Nucleus accumbens (tissue), 56 donors: ENCODE results near the gene ERCC6L.

Experiments
- DNase-seq, 56 donors: peaks; one replicate each; lab custom pipeline; 2025; lab: John Stamatoyannopoulos, UW

Gene ERCC6L, protein sequence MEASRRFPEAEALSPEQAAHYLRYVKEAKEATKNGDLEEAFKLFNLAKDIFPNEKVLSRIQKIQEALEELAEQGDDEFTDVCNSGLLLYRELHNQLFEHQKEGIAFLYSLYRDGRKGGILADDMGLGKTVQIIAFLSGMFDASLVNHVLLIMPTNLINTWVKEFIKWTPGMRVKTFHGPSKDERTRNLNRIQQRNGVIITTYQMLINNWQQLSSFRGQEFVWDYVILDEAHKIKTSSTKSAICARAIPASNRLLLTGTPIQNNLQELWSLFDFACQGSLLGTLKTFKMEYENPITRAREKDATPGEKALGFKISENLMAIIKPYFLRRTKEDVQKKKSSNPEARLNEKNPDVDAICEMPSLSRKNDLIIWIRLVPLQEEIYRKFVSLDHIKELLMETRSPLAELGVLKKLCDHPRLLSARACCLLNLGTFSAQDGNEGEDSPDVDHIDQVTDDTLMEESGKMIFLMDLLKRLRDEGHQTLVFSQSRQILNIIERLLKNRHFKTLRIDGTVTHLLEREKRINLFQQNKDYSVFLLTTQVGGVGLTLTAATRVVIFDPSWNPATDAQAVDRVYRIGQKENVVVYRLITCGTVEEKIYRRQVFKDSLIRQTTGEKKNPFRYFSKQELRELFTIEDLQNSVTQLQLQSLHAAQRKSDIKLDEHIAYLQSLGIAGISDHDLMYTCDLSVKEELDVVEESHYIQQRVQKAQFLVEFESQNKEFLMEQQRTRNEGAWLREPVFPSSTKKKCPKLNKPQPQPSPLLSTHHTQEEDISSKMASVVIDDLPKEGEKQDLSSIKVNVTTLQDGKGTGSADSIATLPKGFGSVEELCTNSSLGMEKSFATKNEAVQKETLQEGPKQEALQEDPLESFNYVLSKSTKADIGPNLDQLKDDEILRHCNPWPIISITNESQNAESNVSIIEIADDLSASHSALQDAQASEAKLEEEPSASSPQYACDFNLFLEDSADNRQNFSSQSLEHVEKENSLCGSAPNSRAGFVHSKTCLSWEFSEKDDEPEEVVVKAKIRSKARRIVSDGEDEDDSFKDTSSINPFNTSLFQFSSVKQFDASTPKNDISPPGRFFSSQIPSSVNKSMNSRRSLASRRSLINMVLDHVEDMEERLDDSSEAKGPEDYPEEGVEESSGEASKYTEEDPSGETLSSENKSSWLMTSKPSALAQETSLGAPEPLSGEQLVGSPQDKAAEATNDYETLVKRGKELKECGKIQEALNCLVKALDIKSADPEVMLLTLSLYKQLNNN

DNA sequence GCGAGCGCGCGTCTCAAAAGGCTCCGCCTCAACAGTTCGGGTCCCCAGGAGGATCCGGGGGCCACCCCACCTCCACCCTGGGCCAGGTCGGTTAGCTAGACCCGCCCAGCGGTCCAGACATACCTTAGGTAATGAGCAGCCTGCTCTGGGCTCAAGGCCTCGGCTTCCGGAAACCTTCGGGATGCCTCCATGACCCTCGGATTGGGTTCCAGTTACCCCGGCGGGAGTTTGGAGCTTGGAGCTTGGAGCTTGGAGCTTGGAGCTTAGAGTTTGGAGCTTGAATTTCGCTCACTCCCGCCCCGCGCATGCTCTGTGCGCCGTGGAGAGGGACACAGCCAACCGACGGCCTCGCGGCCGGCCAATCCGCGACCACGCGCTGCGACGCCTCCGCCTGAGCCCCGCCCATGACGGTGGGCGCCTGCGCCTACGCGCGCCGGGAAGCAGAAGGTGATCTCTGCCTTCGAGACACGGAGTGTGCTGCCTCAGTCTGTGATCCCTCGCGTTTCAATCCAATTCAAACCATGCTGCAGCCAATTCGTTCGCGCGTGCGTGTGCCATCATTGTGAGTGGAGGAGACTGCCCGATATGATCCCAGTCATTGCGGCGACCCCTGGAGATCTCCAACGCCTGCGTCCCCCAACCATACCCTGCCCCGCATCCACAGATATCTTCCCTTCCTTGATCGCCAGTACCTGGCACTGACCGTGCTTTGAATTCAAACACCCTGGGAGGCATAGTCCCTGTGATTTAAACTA lies at the start of gene ERCC6L:
Gene ERCC6L, minus strand, starts transcription at position 307 of the 755 bp plus-strand sequence. Its CDS starts 116 bp downstream, at position 191.
- DNase-seq: peak; percentile 2 to 90 (median 69)

DNA sequence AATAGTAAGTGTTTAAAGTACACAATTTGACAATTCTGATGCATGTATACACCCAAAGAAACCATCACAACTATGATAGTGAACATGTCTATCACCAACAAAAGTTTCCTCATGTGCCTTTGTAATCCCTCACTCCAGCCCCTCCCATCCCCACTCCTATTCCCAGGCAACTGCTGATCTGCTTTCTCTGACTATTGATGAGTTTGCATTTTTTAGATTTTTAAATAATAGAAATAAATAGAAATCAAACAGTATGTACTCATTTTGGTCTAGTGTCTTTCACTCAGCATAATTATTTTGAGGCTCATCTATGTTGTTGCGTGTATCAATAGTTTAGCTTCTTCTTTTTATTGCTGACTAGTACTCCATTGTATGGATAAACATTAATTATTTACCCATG lies 43.5 kb upstream of the ERCC6L start:
- no peak for DNase-seq

DNA sequence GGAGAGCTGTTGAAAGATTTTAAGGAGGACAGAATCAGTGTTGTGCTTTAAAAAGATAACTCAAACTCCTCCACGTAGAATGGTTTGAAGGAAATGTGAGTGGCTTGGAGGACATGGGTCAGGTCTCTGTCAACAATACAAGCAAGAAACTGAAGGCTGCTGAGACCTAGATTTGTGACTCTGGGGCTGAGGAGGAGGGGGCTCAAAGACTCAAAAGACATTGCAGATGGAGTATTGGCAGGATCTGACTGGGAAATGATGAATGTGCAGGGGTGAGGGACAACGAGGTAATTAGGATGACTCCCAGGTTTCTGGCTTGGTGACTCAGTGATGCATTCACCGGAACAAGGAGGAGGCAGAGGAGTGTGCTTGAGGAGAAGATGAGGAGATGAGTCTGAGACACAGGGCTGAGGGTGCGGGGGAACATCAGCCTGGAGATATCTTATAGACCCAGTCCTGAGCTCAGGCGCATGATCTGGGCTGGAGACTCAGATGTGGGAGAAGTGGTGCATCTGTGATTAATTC lies 41.6 kb upstream of the ERCC6L start:
- peak in 25 of 56 donors; percentile 1 to 56 (median 18) for DNase-seq

DNA sequence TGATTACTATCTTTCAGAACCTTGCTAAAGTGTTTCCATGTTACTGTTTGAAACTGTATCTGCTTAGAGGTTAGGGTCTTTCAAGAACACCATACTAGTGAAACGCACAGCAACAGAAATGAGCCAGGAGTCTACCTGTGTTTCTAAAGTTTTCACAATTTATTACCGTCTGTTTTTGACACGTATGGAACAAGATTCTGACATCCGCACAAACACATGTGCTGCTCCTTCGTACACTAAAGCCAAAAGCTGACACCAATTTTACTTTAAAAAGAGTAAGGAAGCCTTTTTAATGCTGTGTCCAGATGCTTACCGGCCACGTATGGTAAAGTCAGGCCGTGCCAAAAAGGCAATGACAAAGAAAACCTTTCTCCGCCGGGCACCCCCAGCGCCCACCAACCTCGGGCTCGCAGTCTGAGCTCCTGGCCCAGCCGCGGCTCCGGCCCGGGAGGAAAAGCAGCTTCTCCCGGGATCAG lies 37.7 kb upstream of the ERCC6L start:
- no peak for DNase-seq

DNA sequence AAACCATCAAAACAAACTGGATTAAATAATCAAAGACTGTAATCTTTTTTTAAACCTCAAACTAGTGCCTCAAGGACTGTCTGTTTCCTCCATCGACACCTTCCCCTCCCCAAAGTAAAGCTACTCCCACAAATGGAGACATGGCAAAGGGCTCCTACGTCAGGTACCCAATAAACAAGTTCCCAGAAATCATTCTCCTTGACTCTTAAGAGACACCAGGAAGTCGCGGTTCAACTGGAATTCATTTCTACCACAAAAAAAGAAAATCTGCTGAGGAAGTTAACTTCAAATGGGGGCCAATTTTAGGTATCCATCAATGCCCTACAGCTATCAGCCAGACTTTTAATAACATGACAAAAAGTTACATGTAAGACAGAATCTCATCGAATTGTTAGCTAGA lies 35.7 kb upstream of the ERCC6L start:
- no peak for DNase-seq

DNA sequence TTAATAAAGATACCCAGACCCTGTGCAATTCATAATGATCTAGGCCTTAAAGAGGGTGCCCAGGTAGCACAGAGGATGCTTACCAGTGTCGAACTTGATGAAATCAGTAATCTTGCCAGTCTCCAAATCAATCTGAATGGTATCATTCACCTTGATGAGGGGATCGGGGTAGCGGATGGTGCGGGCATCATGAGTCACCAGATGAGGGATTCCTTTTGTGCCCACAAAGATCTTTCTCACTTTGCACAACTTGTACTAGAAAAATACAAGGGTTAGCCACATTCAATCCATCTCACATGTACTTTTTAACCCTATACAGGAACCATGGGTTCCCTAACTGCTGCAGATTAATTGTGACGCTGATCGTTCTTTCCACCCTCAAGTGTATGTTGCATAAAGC lies 34.9 kb upstream of the ERCC6L start:
- DNase-seq: no peak

DNA sequence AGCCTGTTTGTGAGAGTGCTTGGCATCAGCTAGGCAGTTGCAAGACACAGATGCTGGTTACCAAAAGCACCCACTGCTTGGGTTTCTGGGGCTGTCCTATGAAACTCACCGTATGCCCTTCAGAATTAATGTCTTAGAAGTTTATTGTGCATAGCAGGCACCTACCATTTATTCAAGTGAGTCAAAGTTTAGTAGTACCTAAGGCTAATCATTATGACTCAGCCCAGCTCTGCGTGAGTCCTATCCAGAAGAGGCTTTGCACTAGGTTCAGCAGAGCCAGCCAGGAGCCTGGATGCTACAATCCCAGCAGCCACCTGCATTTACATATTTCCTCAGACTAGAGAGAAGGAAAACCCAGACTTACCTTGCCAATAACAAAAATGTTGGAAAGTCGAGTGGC lies 34.0 kb upstream of the ERCC6L start:
- DNase-seq: peak in 1 of 56 donors; percentile 2

DNA sequence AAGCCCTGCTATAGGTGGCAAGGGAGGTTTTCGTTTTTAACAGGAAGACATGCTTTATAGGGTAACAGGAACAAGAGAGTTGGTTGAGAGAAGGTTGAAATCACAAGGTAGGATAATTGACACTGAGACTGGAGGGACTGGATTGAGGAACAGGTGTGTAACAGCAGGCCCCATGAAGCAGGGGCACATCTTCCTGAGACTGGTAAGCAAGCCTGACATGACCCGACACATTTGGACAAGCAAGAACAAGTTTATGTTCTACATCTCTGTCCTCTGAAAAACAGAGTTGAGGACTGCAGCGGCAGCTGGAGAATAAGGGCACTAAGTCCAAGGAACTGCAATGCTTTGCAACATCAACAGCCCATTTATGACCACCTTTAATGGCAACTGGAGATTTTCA lies 33.0 kb upstream of the ERCC6L start:
- no peak for DNase-seq

DNA sequence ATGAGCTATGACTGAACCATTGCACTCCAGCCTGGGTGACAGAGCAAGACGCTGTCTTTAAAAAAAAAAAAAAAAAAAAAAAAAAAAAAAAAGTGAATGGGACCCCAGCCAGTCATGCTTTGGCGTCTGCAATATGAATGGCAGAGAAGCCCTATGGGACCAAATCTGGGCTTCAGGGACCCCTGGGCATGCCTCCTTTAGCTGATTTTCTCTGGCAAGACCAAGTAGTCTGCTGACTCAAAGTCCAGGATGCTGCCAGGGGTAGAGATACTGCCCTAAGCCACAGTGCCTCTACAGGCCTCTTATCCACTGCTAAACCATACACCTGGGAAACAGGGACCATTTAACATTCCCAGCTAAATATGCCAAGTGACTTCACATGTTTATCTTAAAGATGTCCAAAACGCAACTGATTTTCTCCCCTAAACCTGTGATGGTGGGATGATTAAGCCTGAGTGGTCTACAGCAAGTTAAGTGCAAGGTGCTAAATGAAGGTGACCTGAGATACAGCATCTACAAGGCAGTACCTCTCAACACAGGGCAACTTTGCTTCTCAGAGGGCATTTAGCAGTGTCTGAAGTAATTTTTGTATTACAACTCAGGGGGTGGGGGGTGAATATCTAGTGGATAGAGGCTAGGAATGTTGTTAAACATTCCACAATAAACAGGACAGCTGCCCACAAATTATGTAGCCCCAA lies 32.4 kb upstream of the ERCC6L start:
- no peak for DNase-seq

DNA sequence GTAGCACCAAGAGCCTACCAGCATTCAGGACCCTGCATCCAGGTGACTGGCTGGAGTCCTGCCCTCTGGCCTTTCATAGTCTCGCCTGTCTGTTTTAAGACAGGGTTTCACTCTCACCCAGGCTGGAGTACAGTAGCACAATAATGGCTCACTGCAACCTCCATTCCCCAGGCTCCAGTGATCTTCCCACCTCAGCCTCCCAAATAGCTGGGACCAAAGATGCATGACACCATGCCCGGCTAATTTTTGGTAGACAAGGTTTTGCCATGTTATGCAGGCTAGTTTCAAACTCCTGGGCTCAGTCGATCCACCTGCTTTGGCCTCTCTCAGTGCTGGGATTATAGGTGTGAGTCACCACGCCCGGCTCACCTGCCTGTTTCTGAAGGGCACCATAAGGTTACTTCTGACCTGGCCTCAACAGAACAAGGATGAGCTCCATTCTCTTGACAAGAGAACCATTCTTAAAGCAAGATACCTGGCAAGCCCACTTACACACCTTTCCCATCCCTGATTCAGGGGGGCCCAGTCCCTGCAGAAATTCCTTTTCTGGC lies 31.6 kb upstream of the ERCC6L start:
- DNase-seq: no peak

DNA sequence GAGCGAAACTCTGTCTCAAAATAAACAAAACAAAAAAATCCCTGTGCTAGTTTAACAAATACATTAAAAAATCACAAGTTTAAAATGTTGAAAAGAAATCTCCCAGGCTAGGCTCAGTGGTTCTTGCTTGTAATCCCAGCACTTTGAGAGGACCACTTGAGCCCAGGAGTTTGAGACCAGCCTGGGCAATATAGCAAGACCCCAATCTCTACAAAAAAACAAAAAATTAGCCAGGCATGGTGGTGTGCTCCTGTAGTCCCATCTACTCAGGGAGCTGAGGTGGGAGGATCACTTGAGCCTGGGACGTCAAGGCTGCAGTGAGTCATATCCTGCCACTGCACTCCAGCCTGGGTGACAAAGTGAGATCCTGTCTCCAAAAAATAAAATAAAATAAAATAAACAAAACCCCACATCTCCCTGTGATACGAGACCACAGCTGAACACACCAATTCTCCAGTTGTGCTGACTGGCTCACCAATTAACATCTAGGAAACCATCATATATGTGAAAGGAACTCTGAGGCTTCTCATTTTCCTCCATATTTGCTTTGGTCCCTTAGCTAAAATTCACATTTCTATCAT lies 30.9 kb upstream of the ERCC6L start:
- no peak for DNase-seq

DNA sequence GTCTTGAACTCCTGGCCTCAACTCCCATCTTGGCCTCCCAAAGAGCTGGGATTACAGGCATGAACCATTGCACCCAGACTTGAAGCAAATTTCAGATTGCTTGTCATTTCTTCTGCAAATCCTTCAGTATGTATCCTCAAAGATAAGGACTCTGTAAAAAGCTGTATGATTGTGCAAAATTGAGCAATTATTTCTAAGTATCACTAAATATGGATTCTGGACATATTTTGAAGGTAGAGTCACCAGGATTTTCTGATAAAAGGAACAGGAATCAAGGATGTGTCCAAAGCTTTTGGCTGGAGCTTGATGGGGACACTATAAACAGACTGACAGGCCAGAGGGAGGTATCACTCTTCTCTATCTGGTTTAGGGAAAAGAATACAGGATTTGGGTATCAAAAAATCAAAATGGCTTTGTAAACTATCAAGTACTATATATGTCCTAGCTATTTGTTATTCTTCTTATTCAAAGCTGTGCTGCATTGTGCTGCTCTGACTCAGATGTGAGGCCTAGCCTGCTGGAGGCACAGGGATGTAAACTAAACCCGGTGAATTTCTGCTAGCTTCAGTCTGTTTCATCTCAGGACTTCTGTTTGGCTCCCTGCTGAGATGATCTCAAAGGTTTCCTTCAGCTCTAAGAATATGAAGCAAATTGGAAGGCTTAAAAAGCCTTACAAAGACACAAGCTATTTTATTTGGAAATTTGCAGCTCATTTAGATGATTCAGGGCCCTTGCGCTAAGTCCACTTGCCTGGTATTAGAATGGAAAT lies 30.0 kb upstream of the ERCC6L start:
- peak in 2 of 56 donors; percentile 2 to 5 for DNase-seq

DNA sequence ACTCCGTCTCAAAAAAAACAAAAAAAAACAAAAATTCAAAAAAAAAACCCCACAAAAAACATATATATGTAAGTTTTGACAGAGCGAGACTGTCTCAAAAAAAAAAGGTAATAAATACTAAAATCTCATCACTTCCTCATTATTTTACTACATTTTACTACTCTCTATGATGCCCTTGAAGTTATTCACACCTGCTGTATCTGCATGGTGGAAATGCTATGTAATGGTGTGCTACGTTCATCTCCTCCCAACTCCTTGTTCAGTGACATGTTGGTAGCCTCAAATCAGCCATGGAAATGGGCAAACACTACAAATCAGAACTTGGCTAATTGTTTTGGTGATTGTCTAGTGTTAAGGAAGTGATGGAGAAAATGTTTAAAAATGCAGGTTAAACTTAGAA lies 26.4 kb upstream of the ERCC6L start:
- no peak for DNase-seq

DNA sequence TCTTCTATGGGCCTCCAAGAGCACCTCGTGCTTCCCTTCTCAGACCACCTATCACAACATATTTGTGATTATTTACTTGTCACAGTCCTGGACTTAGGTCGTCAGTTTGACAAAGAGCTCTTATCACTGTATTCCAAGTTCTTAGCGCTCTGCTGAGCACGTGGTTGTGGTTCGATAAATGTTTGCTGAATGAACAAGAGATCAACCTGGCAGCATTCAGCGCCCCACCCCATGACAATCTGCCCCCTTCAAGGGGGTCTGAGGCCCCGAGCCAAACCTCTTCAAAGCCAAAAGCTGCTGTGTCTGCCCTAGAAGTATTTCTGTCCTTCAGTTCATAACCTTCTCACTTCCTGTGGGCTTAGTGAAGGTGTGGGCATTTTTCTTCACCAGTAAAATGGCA lies 23.2 kb upstream of the ERCC6L start:
- no peak for DNase-seq

DNA sequence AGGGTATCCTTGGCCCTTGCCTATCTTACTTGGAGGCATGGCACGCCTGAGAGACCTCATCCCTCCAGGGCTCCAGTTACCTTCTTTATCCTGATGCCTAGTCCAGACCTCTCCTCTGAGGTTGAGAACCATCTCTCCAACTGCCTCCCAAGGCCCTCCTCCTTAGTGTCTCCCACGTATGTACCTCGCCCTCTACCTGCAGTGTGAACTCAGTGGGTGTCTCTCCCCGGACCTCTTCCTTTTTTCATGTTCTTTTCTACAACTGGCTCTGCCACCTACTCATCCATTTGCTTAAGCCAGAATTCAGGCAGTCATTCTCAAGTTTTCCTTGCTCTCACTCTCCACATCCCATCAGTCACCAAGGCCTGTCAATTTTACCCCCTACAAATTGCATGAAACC lies 21.6 kb upstream of the ERCC6L start:
- DNase-seq: no peak

DNA sequence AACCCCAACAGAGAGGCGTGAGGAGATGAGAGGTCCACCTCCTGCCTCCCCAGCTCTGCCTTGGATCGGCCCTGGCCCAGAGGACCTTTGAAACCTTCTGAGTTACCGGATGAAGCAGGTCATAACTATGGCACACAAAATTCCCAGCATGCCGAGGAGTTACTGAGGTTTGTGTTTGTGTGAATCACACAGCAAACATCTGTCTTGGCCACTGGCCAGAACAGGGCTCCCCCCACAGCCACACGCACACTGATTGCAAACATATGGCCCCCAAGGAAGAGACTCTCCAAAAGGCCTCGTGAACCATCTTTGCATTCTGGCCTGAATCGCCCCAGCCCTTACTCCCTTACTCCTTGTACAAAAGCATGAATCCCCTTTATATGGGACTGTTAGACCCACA lies 19.3 kb upstream of the ERCC6L start:
- no peak for DNase-seq

DNA sequence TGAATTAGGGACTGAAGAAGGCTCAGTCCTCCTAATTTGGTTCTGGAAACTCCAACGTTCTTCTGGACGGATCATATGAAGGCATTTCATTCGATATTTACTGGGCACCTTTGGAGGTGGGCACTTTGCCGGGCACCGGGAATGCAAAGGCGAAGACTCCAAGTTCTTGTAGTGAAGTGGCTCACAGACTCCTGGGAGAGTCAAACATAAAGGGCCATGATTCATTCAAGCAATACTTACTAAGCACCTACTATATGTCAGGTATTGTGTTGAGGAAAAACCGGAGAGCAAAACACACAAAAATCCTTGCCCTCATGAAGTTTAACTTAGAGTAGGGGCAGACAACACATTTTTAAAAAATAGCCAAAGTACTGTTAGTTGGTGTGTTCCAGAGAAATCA lies 17.0 kb upstream of the ERCC6L start:
- DNase-seq: peak in 1 of 56 donors; percentile 21

DNA sequence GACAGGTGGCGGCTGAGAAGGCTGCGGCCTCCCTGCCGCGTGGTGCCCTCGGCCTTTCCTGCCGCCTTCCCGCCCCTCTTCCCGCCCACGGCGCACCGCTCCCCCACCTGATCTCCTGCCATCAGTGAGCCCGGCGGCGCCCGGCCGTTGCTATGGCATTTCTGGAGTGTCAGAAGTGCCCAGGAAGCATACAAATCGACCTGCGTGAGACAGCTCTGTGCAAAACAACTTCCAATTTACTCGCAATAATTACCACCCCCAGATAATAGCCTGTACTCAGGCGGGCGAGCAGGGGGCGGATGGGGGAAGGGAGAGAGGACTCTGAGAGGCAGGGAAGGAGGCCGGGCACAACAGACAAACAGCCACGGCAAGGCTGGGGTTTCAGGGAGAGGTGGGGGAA lies 16.6 kb upstream of the ERCC6L start:
- DNase-seq: peak in 43 of 56 donors; percentile 1 to 66 (median 13)
